HepG2 (cell line): ENCODE data around the gene ARHGDIA. TPM values are rescaled to one million over a fixed set of nuclear protein-coding genes. Genes with fewer than 3 reads are reported as not detected.

ENCODE experiments used
- HNRNPLL ChIP-seq: fragments of 200-400 bp; formaldehyde crosslinking; IDR thresholded peaks from 2 replicates; pipeline ENCODE4 v1.6.1; 2017; ENCODE audit warnings: mild to moderate bottlenecking, low read depth, low read length; ENCODE audit not compliant: poor library complexity, severe bottlenecking
- REXO4 ChIP-seq: sonication (generic); formaldehyde crosslinking; IDR thresholded peaks from 2 replicates; pipeline ENCODE4 v1.8.0; 2022; ENCODE audit warnings: missing genetic modification reagents, mild to moderate bottlenecking, borderline replicate concordance
- RXRA ChIP-seq: sonication (generic); formaldehyde crosslinking; IDR thresholded peaks from 2 replicates; pipeline ENCODE4 v1.5.1; 2020; ENCODE audit warnings: missing genetic modification reagents
- TAF1 ChIP-seq: sonication (generic); formaldehyde crosslinking; IDR thresholded peaks from 2 replicates; pipeline ENCODE4 v1.4.0; 2020; ENCODE audit warnings: missing genetic modification reagents
- TCF12 ChIP-seq, 2 experiments: fragments of 450-650 bp in 1 of 2; sonication (generic) in 1 of 2; formaldehyde crosslinking in 1 of 2; IDR thresholded peaks; 2 replicates each; pipeline versions ENCODE4 v1.6.1 to v1.8.0; 2017 to 2022; ENCODE audit warnings: antibody characterized with exemption in 1 of 2, mild to moderate bottlenecking in 1 of 2, missing genetic modification reagents in 1 of 2, moderate library complexity in 1 of 2
- ZC3H4 ChIP-seq: sonication (generic); formaldehyde crosslinking; IDR thresholded peaks from 2 replicates; pipeline ENCODE4 v1.4.0; 2020; ENCODE audit warnings: missing genetic modification reagents, borderline replicate concordance
- ZFP62 ChIP-seq: sonication (generic); formaldehyde crosslinking; IDR thresholded peaks from 2 replicates; pipeline ENCODE4 v1.4.0; 2020; ENCODE audit warnings: missing genetic modification reagents
- ZNF121 ChIP-seq: sonication (generic); formaldehyde crosslinking; IDR thresholded peaks from 2 replicates; pipeline ENCODE4 v1.5.0; 2020; ENCODE audit warnings: mild to moderate bottlenecking, missing genetic modification reagents
- ZNF382 ChIP-seq: sonication (generic); formaldehyde crosslinking; IDR thresholded peaks from 2 replicates; pipeline ENCODE4 v1.5.0; 2020; ENCODE audit warnings: missing genetic modification reagents, mild to moderate bottlenecking, borderline replicate concordance
- ZNF547 ChIP-seq: sonication (generic); formaldehyde crosslinking; IDR thresholded peaks from 2 replicates; pipeline ENCODE4 v1.5.1; 2020; ENCODE audit warnings: mild to moderate bottlenecking, missing genetic modification reagents
- ZNF589 ChIP-seq: sonication (generic); formaldehyde crosslinking; conservative IDR thresholded peaks from 2 replicates; pipeline ENCODE4 v1.8.0; 2022; ENCODE audit warnings: mild to moderate bottlenecking, moderate library complexity, missing genetic modification reagents
- polyA plus RNA-seq, 8 experiments: library from polyadenylated mRNA; depleted of rRNA in 3 of 8; stranded (reverse) in 7 of 8; unstranded in 1 of 8; fragments of >200 nt; fragmentation: Illumina TruSeq in 4 of 8; extraction: Trizol in 4 of 8; gene quantifications; 2 replicates each; pipeline versions ENCODE4 v1.2.1 to v1.2.3, GENCODE V29; 2011 to 2016; ENCODE audit warnings: low read depth in 4 of 8, missing spikeins in 1 of 8, mixed read lengths in 1 of 8; ENCODE audit not compliant: insufficient read depth in 1 of 8
- total RNA-seq, 5 experiments: library from RNA; depleted of rRNA; stranded (reverse); fragments of >200 nt; fragmentation: Illumina TruSeq; extraction: Trizol; gene quantifications; 2 replicates each; pipeline ENCODE4 v1.2.3, GENCODE V29; 2016; ENCODE audit warnings: low read depth in 1 of 5
- TF ChIP-seq, protein P1 (sequence below): sonication (generic); formaldehyde crosslinking; IDR thresholded peaks from 2 replicates; pipeline ENCODE4 v1.4.0; 2020; ENCODE audit warnings: missing genetic modification reagents
- TF ChIP-seq, protein P2 (sequence below): sonication (generic); formaldehyde crosslinking; IDR thresholded peaks from 2 replicates; pipeline ENCODE4 v1.5.0; 2020; ENCODE audit warnings: missing genetic modification reagents
- TF ChIP-seq, protein P3 (sequence below): IDR thresholded peaks from 2 replicates; pipeline ENCODE4 v1.6.1; 2016; ENCODE audit warnings: mild to moderate bottlenecking, missing biosample characterization, missing genetic modification reagents
- TF ChIP-seq, protein P4 (sequence below): sonication (generic); formaldehyde crosslinking; IDR thresholded peaks from 2 replicates; pipeline ENCODE4 v1.4.0; 2020; ENCODE audit warnings: mild to moderate bottlenecking, missing genetic modification reagents
- TF ChIP-seq, protein P5 (sequence below): sonication (generic); formaldehyde crosslinking; IDR thresholded peaks from 2 replicates; pipeline ENCODE4 v1.4.0; 2020; ENCODE audit warnings: missing genetic modification reagents

The ARHGDIA gene
- total and polyA plus RNA-seq, 2 of the 13 experiments (the other 11 are each of a cell fraction or from before 2014, with no cell fraction given) = 40.0 to 64.0 TPM

DNA sequence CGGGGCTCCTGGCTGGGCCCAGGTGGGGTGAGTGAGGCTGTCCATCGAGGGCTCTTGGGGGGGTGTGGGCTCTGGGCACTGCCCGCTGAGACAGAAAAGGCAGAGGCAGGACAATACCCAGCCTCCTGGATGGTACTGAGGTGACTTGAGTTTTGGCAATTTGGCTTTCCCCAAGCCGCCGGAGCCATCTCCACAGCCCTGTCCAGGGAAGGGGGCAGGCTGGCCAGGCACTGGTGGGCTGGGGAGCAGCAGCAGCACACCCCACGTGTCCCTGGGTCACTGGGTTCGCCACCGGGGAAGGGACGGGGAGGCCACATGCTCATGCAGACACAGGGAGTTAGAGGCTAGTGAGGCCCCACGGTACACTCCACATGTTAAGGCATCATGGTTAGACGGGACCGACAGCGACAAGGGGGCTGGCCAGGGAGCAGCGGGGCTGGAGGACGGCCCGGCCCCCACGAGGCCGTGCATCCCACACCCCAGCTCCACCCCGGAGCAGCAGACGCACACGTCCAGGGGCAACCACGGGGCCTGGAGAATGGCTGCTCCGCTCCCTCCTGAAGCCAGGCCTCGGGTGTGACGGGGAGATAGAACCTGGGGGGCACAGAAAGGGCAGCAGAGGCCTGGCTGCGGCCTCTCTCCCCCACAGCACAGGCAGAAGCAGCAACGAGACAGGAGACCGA is 3.0 kb downstream of the ARHGDIA start (continued):
- TF ChIP-seq, protein P1, sequence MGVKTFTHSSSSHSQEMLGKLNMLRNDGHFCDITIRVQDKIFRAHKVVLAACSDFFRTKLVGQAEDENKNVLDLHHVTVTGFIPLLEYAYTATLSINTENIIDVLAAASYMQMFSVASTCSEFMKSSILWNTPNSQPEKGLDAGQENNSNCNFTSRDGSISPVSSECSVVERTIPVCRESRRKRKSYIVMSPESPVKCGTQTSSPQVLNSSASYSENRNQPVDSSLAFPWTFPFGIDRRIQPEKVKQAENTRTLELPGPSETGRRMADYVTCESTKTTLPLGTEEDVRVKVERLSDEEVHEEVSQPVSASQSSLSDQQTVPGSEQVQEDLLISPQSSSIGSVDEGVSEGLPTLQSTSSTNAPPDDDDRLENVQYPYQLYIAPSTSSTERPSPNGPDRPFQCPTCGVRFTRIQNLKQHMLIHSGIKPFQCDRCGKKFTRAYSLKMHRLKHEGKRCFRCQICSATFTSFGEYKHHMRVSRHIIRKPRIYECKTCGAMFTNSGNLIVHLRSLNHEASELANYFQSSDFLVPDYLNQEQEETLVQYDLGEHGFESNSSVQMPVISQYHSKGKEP (CRISPR knock-in tag) = 0 out of 2 replicates have a peak, but pooled peaks have one; percentile 11
- TF ChIP-seq REXO4 (CRISPR knock-in tag) (peak; percentile 89; the same call in 1 of the 2 replicates), ZC3H4 (peak; percentile 94; the same call in 1 of the 2 replicates), TCF12 (IDR thresholded peaks at IDR 0.05) (no peak), TCF12 (CRISPR knock-in tag; IDR thresholded peaks at IDR 0.05) (0 out of 2 replicates have a peak, but pooled peaks have one; percentile 68), ZNF382 (no peak), ZNF121 (CRISPR knock-in tag) (0 out of 2 replicates have a peak, but pooled peaks have one; percentile 6), ZNF589 (CRISPR knock-in tag) (peak; percentile 79), ZFP62 (CRISPR knock-in tag) (no peak), ZNF547 (CRISPR knock-in tag) (no peak), HNRNPLL (peak; percentile 62), RXRA (CRISPR knock-in tag) (no peak; the same call in 1 of the 2 replicates), TAF1 (CRISPR knock-in tag) (peak; percentile 41; the same call in 1 of the 2 replicates)
- TF ChIP-seq, protein P2, sequence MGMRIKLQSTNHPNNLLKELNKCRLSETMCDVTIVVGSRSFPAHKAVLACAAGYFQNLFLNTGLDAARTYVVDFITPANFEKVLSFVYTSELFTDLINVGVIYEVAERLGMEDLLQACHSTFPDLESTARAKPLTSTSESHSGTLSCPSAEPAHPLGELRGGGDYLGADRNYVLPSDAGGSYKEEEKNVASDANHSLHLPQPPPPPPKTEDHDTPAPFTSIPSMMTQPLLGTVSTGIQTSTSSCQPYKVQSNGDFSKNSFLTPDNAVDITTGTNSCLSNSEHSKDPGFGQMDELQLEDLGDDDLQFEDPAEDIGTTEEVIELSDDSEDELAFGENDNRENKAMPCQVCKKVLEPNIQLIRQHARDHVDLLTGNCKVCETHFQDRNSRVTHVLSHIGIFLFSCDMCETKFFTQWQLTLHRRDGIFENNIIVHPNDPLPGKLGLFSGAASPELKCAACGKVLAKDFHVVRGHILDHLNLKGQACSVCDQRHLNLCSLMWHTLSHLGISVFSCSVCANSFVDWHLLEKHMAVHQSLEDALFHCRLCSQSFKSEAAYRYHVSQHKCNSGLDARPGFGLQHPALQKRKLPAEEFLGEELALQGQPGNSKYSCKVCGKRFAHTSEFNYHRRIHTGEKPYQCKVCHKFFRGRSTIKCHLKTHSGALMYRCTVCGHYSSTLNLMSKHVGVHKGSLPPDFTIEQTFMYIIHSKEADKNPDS (CRISPR knock-in tag) = peak; percentile 90; the same call in 1 of the 2 replicates
- TF ChIP-seq, protein P3, sequence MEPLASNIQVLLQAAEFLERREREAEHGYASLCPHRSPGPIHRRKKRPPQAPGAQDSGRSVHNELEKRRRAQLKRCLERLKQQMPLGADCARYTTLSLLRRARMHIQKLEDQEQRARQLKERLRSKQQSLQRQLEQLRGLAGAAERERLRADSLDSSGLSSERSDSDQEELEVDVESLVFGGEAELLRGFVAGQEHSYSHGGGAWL (CRISPR knock-in tag) = peak; percentile 14; the same call in 1 of the 2 replicates
- TF ChIP-seq, protein P4, sequence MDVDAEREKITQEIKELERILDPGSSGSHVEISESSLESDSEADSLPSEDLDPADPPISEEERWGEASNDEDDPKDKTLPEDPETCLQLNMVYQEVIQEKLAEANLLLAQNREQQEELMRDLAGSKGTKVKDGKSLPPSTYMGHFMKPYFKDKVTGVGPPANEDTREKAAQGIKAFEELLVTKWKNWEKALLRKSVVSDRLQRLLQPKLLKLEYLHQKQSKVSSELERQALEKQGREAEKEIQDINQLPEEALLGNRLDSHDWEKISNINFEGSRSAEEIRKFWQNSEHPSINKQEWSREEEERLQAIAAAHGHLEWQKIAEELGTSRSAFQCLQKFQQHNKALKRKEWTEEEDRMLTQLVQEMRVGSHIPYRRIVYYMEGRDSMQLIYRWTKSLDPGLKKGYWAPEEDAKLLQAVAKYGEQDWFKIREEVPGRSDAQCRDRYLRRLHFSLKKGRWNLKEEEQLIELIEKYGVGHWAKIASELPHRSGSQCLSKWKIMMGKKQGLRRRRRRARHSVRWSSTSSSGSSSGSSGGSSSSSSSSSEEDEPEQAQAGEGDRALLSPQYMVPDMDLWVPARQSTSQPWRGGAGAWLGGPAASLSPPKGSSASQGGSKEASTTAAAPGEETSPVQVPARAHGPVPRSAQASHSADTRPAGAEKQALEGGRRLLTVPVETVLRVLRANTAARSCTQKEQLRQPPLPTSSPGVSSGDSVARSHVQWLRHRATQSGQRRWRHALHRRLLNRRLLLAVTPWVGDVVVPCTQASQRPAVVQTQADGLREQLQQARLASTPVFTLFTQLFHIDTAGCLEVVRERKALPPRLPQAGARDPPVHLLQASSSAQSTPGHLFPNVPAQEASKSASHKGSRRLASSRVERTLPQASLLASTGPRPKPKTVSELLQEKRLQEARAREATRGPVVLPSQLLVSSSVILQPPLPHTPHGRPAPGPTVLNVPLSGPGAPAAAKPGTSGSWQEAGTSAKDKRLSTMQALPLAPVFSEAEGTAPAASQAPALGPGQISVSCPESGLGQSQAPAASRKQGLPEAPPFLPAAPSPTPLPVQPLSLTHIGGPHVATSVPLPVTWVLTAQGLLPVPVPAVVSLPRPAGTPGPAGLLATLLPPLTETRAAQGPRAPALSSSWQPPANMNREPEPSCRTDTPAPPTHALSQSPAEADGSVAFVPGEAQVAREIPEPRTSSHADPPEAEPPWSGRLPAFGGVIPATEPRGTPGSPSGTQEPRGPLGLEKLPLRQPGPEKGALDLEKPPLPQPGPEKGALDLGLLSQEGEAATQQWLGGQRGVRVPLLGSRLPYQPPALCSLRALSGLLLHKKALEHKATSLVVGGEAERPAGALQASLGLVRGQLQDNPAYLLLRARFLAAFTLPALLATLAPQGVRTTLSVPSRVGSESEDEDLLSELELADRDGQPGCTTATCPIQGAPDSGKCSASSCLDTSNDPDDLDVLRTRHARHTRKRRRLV = 0 out of 2 replicates have a peak, but pooled peaks have one; percentile 22
- TF ChIP-seq, protein P5, sequence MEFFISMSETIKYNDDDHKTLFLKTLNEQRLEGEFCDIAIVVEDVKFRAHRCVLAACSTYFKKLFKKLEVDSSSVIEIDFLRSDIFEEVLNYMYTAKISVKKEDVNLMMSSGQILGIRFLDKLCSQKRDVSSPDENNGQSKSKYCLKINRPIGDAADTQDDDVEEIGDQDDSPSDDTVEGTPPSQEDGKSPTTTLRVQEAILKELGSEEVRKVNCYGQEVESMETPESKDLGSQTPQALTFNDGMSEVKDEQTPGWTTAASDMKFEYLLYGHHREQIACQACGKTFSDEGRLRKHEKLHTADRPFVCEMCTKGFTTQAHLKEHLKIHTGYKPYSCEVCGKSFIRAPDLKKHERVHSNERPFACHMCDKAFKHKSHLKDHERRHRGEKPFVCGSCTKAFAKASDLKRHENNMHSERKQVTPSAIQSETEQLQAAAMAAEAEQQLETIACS (CRISPR knock-in tag) = no peak
